Non-pigmented ciliary epithelial cell (primary cell): Measurements from ENCODE around the gene LRRC26.

Source experiments
- DNase-seq: peaks from one replicate; pipeline ENCODE4 v3.0.0-alpha.2; 2010; ENCODE audit warnings: low read depth

LRRC26 gene

GRCh38 chr9:137182836-137183235 lies 13.0 kb upstream of the LRRC26 start:
- no peak for DNase-seq

GRCh38 chr9:137181680-137182079 lies 11.8 kb upstream of the LRRC26 start:
- DNase-seq: no peak

- no peak for DNase-seq
Observed at GRCh38 chr9:137180491-137180890, 10.6 kb upstream of the LRRC26 start.

GRCh38 chr9:137179761-137180160 lies 9.9 kb upstream of the LRRC26 start:
- no peak for DNase-seq

- no peak for DNase-seq
Observed at GRCh38 chr9:137178939-137179630, 9.2 kb upstream of the LRRC26 start.

- DNase-seq: no peak
Observed at GRCh38 chr9:137178201-137178938, 8.5 kb upstream of the LRRC26 start.

GRCh38 chr9:137176302-137177182 lies 6.7 kb upstream of the LRRC26 start:
- no peak for DNase-seq

- no peak for DNase-seq
Observed at GRCh38 chr9:137175345-137175961, 5.6 kb upstream of the LRRC26 start.

GRCh38 chr9:137174722-137175293 lies 5.0 kb upstream of the LRRC26 start:
- no peak for DNase-seq

GRCh38 chr9:137173796-137174664 lies 4.2 kb upstream of the LRRC26 start:
- no peak for DNase-seq

- no peak for DNase-seq
Observed at GRCh38 chr9:137172901-137173795, 3.3 kb upstream of the LRRC26 start.

GRCh38 chr9:137171149-137171900 lies 1.5 kb upstream of the LRRC26 start:
- DNase-seq: no peak

- no peak for DNase-seq
Observed at GRCh38 chr9:137170486-137171148, 766 bp upstream of the LRRC26 start.

- no peak for DNase-seq
Observed at GRCh38 chr9:137168904-137169856, 671 bp downstream of the LRRC26 start.

- DNase-seq: no peak
Observed at GRCh38 chr9:137168573-137168903, 1.3 kb downstream of the LRRC26 start.

- no peak for DNase-seq
Observed at GRCh38 chr9:137167747-137168572, 1.9 kb downstream of the LRRC26 start.
